ENCODE data around the gene CES5A.
"Not testable (repeated sequence)": the region's sequence is repeated elsewhere in the genome, so short reads cannot be mapped to it uniquely, and the experiment has no call there.

Gene CES5A

GRCh38 chr16:55849536-55849935 is 25.6 kb downstream of the CES5A start:
- no peak for TF ChIP-seq ZNF274 (IDR thresholded peaks at IDR 0.05; ENCODE audit: low read depth, low read length)
- no peak overlapping the region for H3K4me3 ChIP-seq (ENCODE audit: low read length)

GRCh38 chr16:55846598-55847346 is 28.4 kb downstream of the CES5A start:
- H3K4me3 ChIP-seq (ENCODE audit: low read length) = no peak overlapping the region
- TF ChIP-seq ZNF274 (IDR thresholded peaks at IDR 0.05; ENCODE audit: low read depth, low read length) = no peak

- TF ChIP-seq ZNF274 (IDR thresholded peaks at IDR 0.05; ENCODE audit: low read depth, low read length) = no peak
These were observed 32.1 kb downstream of the CES5A start for GRCh38 chr16:55843105-55843395.

GRCh38 chr16:55842369-55843104 is 32.6 kb downstream of the CES5A start:
- no peak overlapping the region for H3K4me3 ChIP-seq (ENCODE audit: low read length)
- TF ChIP-seq ZNF274 (IDR thresholded peaks at IDR 0.05; ENCODE audit: low read depth, low read length) = no peak

More at GRCh38 chr16:55843105-55843395, 32.1 kb downstream of the CES5A start:
- no peak overlapping the region for H3K4me3 ChIP-seq (ENCODE audit: low read length)

GRCh38 chr16:55839115-55839514 is 36.1 kb downstream of the CES5A start:
- H3K4me3 ChIP-seq (ENCODE audit: low read length) = no peak overlapping the region
- no peak for TF ChIP-seq ZNF274 (IDR thresholded peaks at IDR 0.05; ENCODE audit: low read depth, low read length)

- no peak overlapping the region for H3K4me3 ChIP-seq (ENCODE audit: low read length)
- no peak for TF ChIP-seq ZNF274 (IDR thresholded peaks at IDR 0.05; ENCODE audit: low read depth, low read length)
These were observed 39.0 kb downstream of the CES5A start for GRCh38 chr16:55836158-55836611.

- no peak for TF ChIP-seq ZNF274 (IDR thresholded peaks at IDR 0.05; ENCODE audit: low read depth, low read length)
These were observed 39.6 kb downstream of the CES5A start for GRCh38 chr16:55835581-55835980.

GRCh38 chr16:55835173-55835572 is 40.0 kb downstream of the CES5A start:
- not testable (repeated sequence) for H3K4me3 ChIP-seq (ENCODE audit: low read length)

More at GRCh38 chr16:55835581-55835980, 39.6 kb downstream of the CES5A start:
- no peak overlapping the region for H3K4me3 ChIP-seq (ENCODE audit: low read length)

GRCh38 chr16:55834049-55834448 is 41.1 kb downstream of the CES5A start:
- no peak for TF ChIP-seq ZNF274 (IDR thresholded peaks at IDR 0.05; ENCODE audit: low read depth, low read length)
- H3K4me3 ChIP-seq (ENCODE audit: low read length) = no peak overlapping the region

GRCh38 chr16:55832773-55833691 is 42.1 kb downstream of the CES5A start, which contains the start of gene CES1:
Gene CES1, minus strand, starts transcription at chr16:55833096. Its CDS starts 41 bp downstream, at chr16:55833055.
- no peak within 1 kb of the TSS for H3K4me3 ChIP-seq (ENCODE audit: low read length)
- no peak for TF ChIP-seq ZNF274 (IDR thresholded peaks at IDR 0.05; ENCODE audit: low read depth, low read length)

- TF ChIP-seq ZNF274 (IDR thresholded peaks at IDR 0.05; ENCODE audit: low read depth, low read length) = no peak
- H3K4me3 ChIP-seq (ENCODE audit: low read length) = no peak overlapping the region
These were observed 42.8 kb downstream of the CES5A start for GRCh38 chr16:55832425-55832772.

- H3K4me3 ChIP-seq (ENCODE audit: low read length) = no peak overlapping the region
- no peak for TF ChIP-seq ZNF274 (IDR thresholded peaks at IDR 0.05; ENCODE audit: low read depth, low read length)
These were observed 44.4 kb downstream of the CES5A start for GRCh38 chr16:55830658-55831294.

GRCh38 chr16:55829232-55829631 is 45.9 kb downstream of the CES5A start:
- H3K4me3 ChIP-seq (ENCODE audit: low read length) = not testable (repeated sequence)

- H3K4me3 ChIP-seq (ENCODE audit: low read length) = no peak overlapping the region
- no peak for TF ChIP-seq ZNF274 (IDR thresholded peaks at IDR 0.05; ENCODE audit: low read depth, low read length)
These were observed 46.5 kb downstream of the CES5A start for GRCh38 chr16:55828680-55829079.

Measured in GM08714 (cell line).